Panc1 (cell line): Measurements from ENCODE around the gene RIPOR3. TPM values are rescaled to one million over a fixed set of nuclear protein-coding genes. Genes with fewer than 3 reads are reported as not detected.

Source experiments
- ATAC-seq: fragments of 200-7000 bp; cut with Tn5 transposase; 2 replicates; pipeline ENCODE4 v1.9.1; 2020; ENCODE audit warnings: mild to moderate bottlenecking, moderate library complexity
- BruUV-seq: library from RNA; stranded (reverse); fragments of 400-500 nt; replicated peaks from 2 replicates; lab custom pipeline; 2021; lab: Mats Ljungman, UMichigan
- CTCF ChIA-PET: fragments of 300-600 bp; sonication (Branson Sonifier 250); formaldehyde crosslinking; loops from one replicate; lab custom pipeline; 2022; ENCODE audit warnings: antibody characterized with exemption; lab: Charles Lee
- POLR2A ChIA-PET: fragments of 300-600 bp; sonication (Branson Sonifier 250); formaldehyde crosslinking; loops from one replicate; lab custom pipeline; 2022; ENCODE audit warnings: antibody characterized with exemption; lab: Charles Lee
- DNase-seq: peaks from one replicate; pipeline ENCODE4 v3.0.0-alpha.2; 2010; ENCODE audit warnings: low read depth, low spot score
- H3K27ac ChIP-seq: 2 replicates; pipeline ENCODE4 v1.5.1; 2011; ENCODE audit warnings: mild to moderate bottlenecking, low read length, inconsistent platforms
- H3K27me3 ChIP-seq: fragments of 200-500 bp; sonication (Bioruptor generic); 2 replicates; pipeline ENCODE4 v1.6.0; 2014; ENCODE audit warnings: low read length, inconsistent platforms; ENCODE audit not compliant: control insufficient read depth, insufficient read depth
- H3K36me3 ChIP-seq: fragments of 200-500 bp; sonication (Bioruptor generic); 2 replicates; pipeline ENCODE4 v1.5.1; 2014; ENCODE audit warnings: inconsistent platforms, mild to moderate bottlenecking, low read length, moderate library complexity; ENCODE audit not compliant: control insufficient read depth, insufficient read depth
- H3K4me1 ChIP-seq: 2 replicates; pipeline ENCODE4 v1.5.1; 2011; ENCODE audit warnings: inconsistent platforms, mild to moderate bottlenecking, low read length, moderate library complexity; ENCODE audit not compliant: control insufficient read depth, insufficient read depth
- H3K4me3 ChIP-seq, 2 experiments: 2 replicates each; pipeline ENCODE4 v1.5.1; 2011 to 2012; ENCODE audit warnings: low read depth in 2 of 2, low read length in 2 of 2, mild to moderate bottlenecking in 2 of 2, inconsistent platforms in 1 of 2, moderate library complexity in 1 of 2
- H3K9me3 ChIP-seq: fragments of 200-500 bp; sonication (Bioruptor generic); 2 replicates; pipeline ENCODE4 v1.5.1; 2014; ENCODE audit warnings: low read depth, mild to moderate bottlenecking, inconsistent platforms, low read length, moderate library complexity; ENCODE audit not compliant: control insufficient read depth, insufficient read depth
- POLR2AphosphoS5 ChIP-seq: IDR thresholded peaks from 2 replicates; pipeline ENCODE4 v1.6.1; 2012; ENCODE audit warnings: mild to moderate bottlenecking, low read depth, low read length, moderate library complexity
- REST ChIP-seq, 2 experiments: IDR thresholded peaks; 2 replicates each; pipeline ENCODE4 v1.6.1; 2011 to 2012; ENCODE audit warnings: low read depth in 2 of 2, control low read depth in 1 of 2, low read length in 1 of 2, mild to moderate bottlenecking in 1 of 2, moderate library complexity in 1 of 2; ENCODE audit not compliant: insufficient read depth in 1 of 2
- SIN3A ChIP-seq: IDR thresholded peaks from 2 replicates; pipeline ENCODE4 v1.6.1; 2012; ENCODE audit warnings: low read depth, mild to moderate bottlenecking, low read length, moderate library complexity, borderline replicate concordance; ENCODE audit not compliant: insufficient read depth
- TCF7L2 ChIP-seq: IDR thresholded peaks from 2 replicates; pipeline ENCODE4 v1.6.1; 2011; ENCODE audit warnings: mild to moderate bottlenecking, low read depth, low read length, inconsistent platforms
- in situ Hi-C: cut with HindIII; loops from 2 replicates; pipeline ENCODE4 v1.10.0; 2016; ENCODE audit warnings: low sequenced_read_pairs, low pct_unique_long_range_greater_than_20kb
- intact Hi-C: fragments of 100-400 bp; cut with micrococcal nuclease; formaldehyde crosslinking; loops from one replicate; pipeline ENCODE4 v1.10.0; 2022; ENCODE audit not compliant: unreplicated experiment
- total RNA-seq: library from RNA; stranded (reverse); gene quantifications from one replicate; pipeline ENCODE4 v1.2.1, GENCODE V29; 2021; ENCODE audit not compliant: unreplicated experiment
- TF ChIP-seq, protein P1 (sequence below): fragments of 450-650 bp; IDR thresholded peaks from 2 replicates; pipeline ENCODE4 v1.5.1; 2017; ENCODE audit warnings: mild to moderate bottlenecking

Gene RIPOR3
- total RNA-seq, 1 experiment from 2014 or later = 92.5 TPM

DNA sequence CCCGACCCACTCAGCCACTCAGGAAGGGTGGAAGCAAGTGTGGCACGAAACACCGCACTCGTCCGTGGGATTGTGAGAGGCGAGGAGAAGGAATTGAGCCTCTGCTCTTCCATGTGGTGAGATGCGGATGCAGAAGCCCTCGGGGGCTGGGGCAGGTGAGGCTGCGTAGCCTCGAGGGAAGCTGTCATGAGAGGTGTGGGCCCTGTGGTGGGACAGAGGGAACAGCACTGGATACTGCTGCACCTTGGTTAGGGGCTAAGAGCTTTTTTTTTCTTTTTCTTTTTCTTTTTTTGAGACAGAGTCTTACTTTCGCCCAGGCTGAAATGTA lies 94.7 kb downstream of the RIPOR3 start:
- no peaks in the 10 kb centered on the region for H3K27me3 ChIP-seq
- H3K4me1 ChIP-seq = peaks cover 52% of the 10 kb centered on the region
- intact Hi-C loops = no loop called here
- ChIA-PET CTCF (no interaction called here), POLR2A (interaction anchor here (0.6 kb wide), 1 partner anchor 376 kb away, joined by 3 read pairs; no protein-coding TSS in a partner anchor)
- H3K9me3 ChIP-seq = no peaks in the 10 kb centered on the region
- in situ Hi-C loops = no loop called here
- H3K4me3 ChIP-seq = no peak overlapping the region
- DNase-seq (no peak), ATAC-seq (no peak)
- no peaks in the 10 kb centered on the region for H3K36me3 ChIP-seq
- peak overlapping the region; percentile 71 for H3K27ac ChIP-seq
- BruUV-seq = no TSS peak
- TF ChIP-seq, protein P1, sequence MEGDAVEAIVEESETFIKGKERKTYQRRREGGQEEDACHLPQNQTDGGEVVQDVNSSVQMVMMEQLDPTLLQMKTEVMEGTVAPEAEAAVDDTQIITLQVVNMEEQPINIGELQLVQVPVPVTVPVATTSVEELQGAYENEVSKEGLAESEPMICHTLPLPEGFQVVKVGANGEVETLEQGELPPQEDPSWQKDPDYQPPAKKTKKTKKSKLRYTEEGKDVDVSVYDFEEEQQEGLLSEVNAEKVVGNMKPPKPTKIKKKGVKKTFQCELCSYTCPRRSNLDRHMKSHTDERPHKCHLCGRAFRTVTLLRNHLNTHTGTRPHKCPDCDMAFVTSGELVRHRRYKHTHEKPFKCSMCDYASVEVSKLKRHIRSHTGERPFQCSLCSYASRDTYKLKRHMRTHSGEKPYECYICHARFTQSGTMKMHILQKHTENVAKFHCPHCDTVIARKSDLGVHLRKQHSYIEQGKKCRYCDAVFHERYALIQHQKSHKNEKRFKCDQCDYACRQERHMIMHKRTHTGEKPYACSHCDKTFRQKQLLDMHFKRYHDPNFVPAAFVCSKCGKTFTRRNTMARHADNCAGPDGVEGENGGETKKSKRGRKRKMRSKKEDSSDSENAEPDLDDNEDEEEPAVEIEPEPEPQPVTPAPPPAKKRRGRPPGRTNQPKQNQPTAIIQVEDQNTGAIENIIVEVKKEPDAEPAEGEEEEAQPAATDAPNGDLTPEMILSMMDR = no peak
- TF ChIP-seq POLR2AphosphoS5 = no peak; the same call in 1 of the 2 replicates
- no peak for TF ChIP-seq REST (IDR thresholded peaks at IDR 0.05; ENCODE audit: insufficient read depth in 1 of 2, low read depth in 2 of 2, low read length in 1 of 2)
- no peak for TF ChIP-seq SIN3A
- no peak for TF ChIP-seq TCF7L2

DNA sequence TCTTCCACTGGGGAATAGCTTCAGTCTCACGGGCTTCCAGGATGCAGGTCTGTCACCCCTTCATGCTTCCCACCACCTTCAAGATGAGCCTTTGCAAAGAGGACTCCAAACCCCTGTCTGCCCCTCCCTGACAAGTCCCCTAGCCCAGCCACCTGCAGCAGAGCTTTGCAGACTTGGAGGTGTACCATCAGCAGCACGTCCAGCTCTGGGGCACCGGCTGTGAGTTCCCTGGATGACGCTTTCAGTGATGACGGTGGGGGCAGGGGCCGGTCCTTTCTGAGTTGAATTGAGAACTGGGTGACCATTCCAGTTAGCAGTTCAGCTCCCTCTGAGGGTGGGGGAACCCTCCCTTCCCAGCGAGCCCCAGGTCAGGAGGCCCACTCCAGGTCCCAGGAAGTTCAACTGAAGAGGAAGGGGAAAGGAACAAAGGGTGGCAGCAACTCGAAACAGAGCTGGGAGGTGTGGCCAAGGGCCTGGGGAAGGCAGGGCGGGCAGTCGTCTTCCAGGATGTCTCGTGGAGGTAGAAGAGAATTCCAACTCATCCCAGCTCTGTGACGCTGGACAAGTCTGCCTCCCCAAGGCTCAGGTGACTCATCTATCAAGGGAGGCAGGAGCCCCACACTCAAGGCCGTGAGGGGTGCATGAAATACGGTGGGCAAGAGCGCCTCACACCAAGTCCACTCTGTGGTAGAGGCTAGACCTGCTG lies 95.2 kb downstream of the RIPOR3 start:
- no peaks in the 10 kb centered on the region for H3K27me3 ChIP-seq
- no peak for DNase-seq
- H3K36me3 ChIP-seq = peaks cover 2% of the 10 kb centered on the region; the same call in 1 of the 2 replicates
- no peak overlapping the region for H3K4me3 ChIP-seq
- peaks cover 54% of the 10 kb centered on the region for H3K4me1 ChIP-seq
- CTCF ChIA-PET = no interaction called here
- peak overlapping the region; percentile 71 for H3K27ac ChIP-seq
- POLR2A ChIA-PET = interaction anchor here (0.6 kb wide), 1 partner anchor 375 kb away, joined by 3 read pairs; no protein-coding TSS in a partner anchor
- H3K9me3 ChIP-seq = no peaks in the 10 kb centered on the region
- no TSS peak for BruUV-seq
- TF ChIP-seq POLR2AphosphoS5 = no peak
- TF ChIP-seq, protein P1 = no peak
- no peak for TF ChIP-seq SIN3A
- no peak for TF ChIP-seq TCF7L2
- TF ChIP-seq REST (IDR thresholded peaks at IDR 0.05; ENCODE audit: insufficient read depth in 1 of 2, low read depth in 2 of 2, low read length in 1 of 2) = no peak
- no peak; the same call in 1 of the 2 replicates for ATAC-seq
- in situ Hi-C loops = no loop called here
- intact Hi-C loops = no loop called here
